K562 (cell line): ENCODE data around the gene RHOF. TPM values are rescaled to one million over a fixed set of nuclear protein-coding genes. Genes with fewer than 3 reads are reported as not detected.

ENCODE experiments used
- BRCA1 ChIP-seq, 2 experiments: fragments of 450-650 bp in 1 of 2; sonication (generic) in 1 of 2; formaldehyde crosslinking in 1 of 2; IDR thresholded peaks; 2 replicates each; pipeline versions ENCODE4 v1.5.0 to v1.6.1; 2017 to 2020; ENCODE audit warnings: mild to moderate bottlenecking in 1 of 2, missing genetic modification reagents in 1 of 2
- CBFA2T3 ChIP-seq: fragments of 450-650 bp; IDR thresholded peaks from 2 replicates; pipeline ENCODE4 v1.6.1; 2017
- CBX1 ChIP-seq: sonication (generic); IDR thresholded peaks from 2 replicates; pipeline ENCODE4 v1.6.1; 2016; ENCODE audit warnings: antibody characterized with exemption, low read depth, mild to moderate bottlenecking
- DIDO1 ChIP-seq: fragments of 450-650 bp; IDR thresholded peaks from 2 replicates; pipeline ENCODE4 v1.6.1; 2016; ENCODE audit warnings: low read depth, missing biosample characterization, missing genetic modification characterization
- JUND ChIP-seq, 2 experiments: IDR thresholded peaks; 2 replicates in 1 of 2; 3 replicates in 1 of 2; pipeline ENCODE4 v1.6.1; 2011; ENCODE audit warnings: borderline replicate concordance in 2 of 2, low read depth in 2 of 2, low read length in 2 of 2, improper control_type of control experiment in 1 of 2, missing biosample characterization in 1 of 2, missing genetic modification characterization in 1 of 2, missing genetic modification reagents in 1 of 2
- KHSRP ChIP-seq: fragments of 450-650 bp; IDR thresholded peaks from 2 replicates; pipeline ENCODE4 v1.6.1; 2017
- KLF16 ChIP-seq: IDR thresholded peaks from 2 replicates; pipeline ENCODE4 v1.6.1; 2016; ENCODE audit warnings: antibody characterized with exemption
- NFIX ChIP-seq: fragments of 250-450 bp; sonication (Bioruptor Pico); IDR thresholded peaks from 2 replicates; pipeline ENCODE4 v1.4.0; 2020; ENCODE audit warnings: low read depth, mild to moderate bottlenecking, moderate library complexity
- NR4A1 ChIP-seq, 2 experiments: fragments of 250-450 bp in 1 of 2; fragments of 450-650 bp in 1 of 2; sonication (Bioruptor Pico) in 1 of 2; IDR thresholded peaks; 2 replicates each; pipeline versions ENCODE4 v1.4.0 to v1.6.1; 2016 to 2020; ENCODE audit warnings: mild to moderate bottlenecking in 2 of 2, missing compliant biosample characterization in 1 of 2, missing genetic modification characterization in 1 of 2, moderate library complexity in 1 of 2
- PPARD ChIP-seq: fragments of 250-450 bp; sonication (Bioruptor Pico); IDR thresholded peaks from 2 replicates; pipeline ENCODE4 v1.8.0; 2022; ENCODE audit warnings: inconsistent platforms, mild to moderate bottlenecking, moderate library complexity
- RBFOX2 ChIP-seq: fragments of 200-400 bp; formaldehyde crosslinking; IDR thresholded peaks from 2 replicates; pipeline ENCODE4 v1.6.1; 2017; ENCODE audit warnings: low read depth, mild to moderate bottlenecking, low read length, moderate library complexity
- SAP30 ChIP-seq: fragments of 200-600 bp; sonication (generic); IDR thresholded peaks from 2 replicates; pipeline ENCODE4 v1.6.1; 2012; ENCODE audit warnings: borderline replicate concordance, low read depth, mild to moderate bottlenecking, moderate library complexity, low read length, control low read depth, inconsistent platforms; ENCODE audit not compliant: insufficient read depth, poor library complexity, severe bottlenecking
- TAF1 ChIP-seq: IDR thresholded peaks from 2 replicates; pipeline ENCODE4 v1.6.1; 2011; ENCODE audit warnings: mild to moderate bottlenecking, low read length, moderate library complexity; ENCODE audit not compliant: insufficient read depth, control insufficient read depth, severe bottlenecking; ENCODE audit errors: extremely low read depth
- TAF7 ChIP-seq: fragments of 450-650 bp; IDR thresholded peaks from 2 replicates; pipeline ENCODE4 v1.6.1; 2016; ENCODE audit warnings: missing genetic modification characterization, missing compliant biosample characterization
- TCF7L2 ChIP-seq: fragments of 150-350 bp; IDR thresholded peaks from 2 replicates; pipeline ENCODE4 v1.6.1; 2016; ENCODE audit warnings: low read depth, mild to moderate bottlenecking, low read length, moderate library complexity
- TOE1 ChIP-seq, 2 experiments: fragments of 450-650 bp in 1 of 2; sonication (generic) in 1 of 2; formaldehyde crosslinking in 1 of 2; IDR thresholded peaks; 2 replicates each; pipeline versions ENCODE4 v1.7.1 to v1.8.0; 2016 to 2022; ENCODE audit warnings: borderline replicate concordance in 2 of 2, mild to moderate bottlenecking in 2 of 2, antibody characterized with exemption in 1 of 2, inconsistent platforms in 1 of 2, low read depth in 1 of 2, missing genetic modification reagents in 1 of 2, moderate library complexity in 1 of 2
- ZBTB7A ChIP-seq: IDR thresholded peaks from 2 replicates; pipeline ENCODE4 v1.6.1; 2011; ENCODE audit warnings: low read depth, mild to moderate bottlenecking, low read length, moderate library complexity, borderline replicate concordance; ENCODE audit not compliant: control insufficient read depth
- ZNF41 ChIP-seq: fragments of 250-450 bp; sonication (Bioruptor Pico); conservative IDR thresholded peaks from 2 replicates; pipeline ENCODE4 v1.4.0; 2020; ENCODE audit warnings: mild to moderate bottlenecking
- polyA plus RNA-seq, 8 experiments: library from polyadenylated mRNA; depleted of rRNA in 4 of 8; stranded (reverse) in 5 of 8; unstranded in 3 of 8; fragments of >200 nt; fragmentation: Nextera tagmentation in 2 of 8; fragmentation: Illumina TruSeq in 1 of 8; extraction: Ambion mirVana in 2 of 8; extraction: Trizol in 1 of 8; gene quantifications; 2 replicates each; pipeline versions ENCODE4 v1.2.1 to v1.2.3, GENCODE V29; 2011 to 2014; ENCODE audit warnings: inconsistent platforms in 1 of 8, missing spikeins in 1 of 8
- total RNA-seq, 7 experiments: library from RNA; depleted of rRNA in 6 of 7; stranded (reverse); fragments of >200 nt in 6 of 7; fragmentation: Illumina TruSeq in 2 of 7; extraction: Trizol in 2 of 7; gene quantifications; 2 replicates each; pipeline versions ENCODE4 v1.2.1 to v1.2.3, GENCODE V29; 2011 to 2021; ENCODE audit warnings: low replicate concordance in 1 of 7
- TF ChIP-seq, protein P1 (sequence below): sonication (generic); formaldehyde crosslinking; IDR thresholded peaks from 2 replicates; pipeline ENCODE4 v1.5.0; 2020; ENCODE audit warnings: missing genetic modification reagents
- TF ChIP-seq, protein P2 (sequence below): sonication (generic); formaldehyde crosslinking; IDR thresholded peaks from 2 replicates; pipeline ENCODE4 v1.8.1; 2022; ENCODE audit warnings: missing genetic modification reagents
- TF ChIP-seq, protein P3 (sequence below): IDR thresholded peaks from 2 replicates; pipeline ENCODE4 v1.6.1; 2016; ENCODE audit warnings: missing genetic modification characterization, missing compliant biosample characterization

Gene RHOF
- total and polyA plus RNA-seq, 9 of the 15 experiments (the other 6 are each of a cell fraction or from before 2014, with no cell fraction given), result 0.13 to 10.1 (median 4.0) TPM

DNA sequence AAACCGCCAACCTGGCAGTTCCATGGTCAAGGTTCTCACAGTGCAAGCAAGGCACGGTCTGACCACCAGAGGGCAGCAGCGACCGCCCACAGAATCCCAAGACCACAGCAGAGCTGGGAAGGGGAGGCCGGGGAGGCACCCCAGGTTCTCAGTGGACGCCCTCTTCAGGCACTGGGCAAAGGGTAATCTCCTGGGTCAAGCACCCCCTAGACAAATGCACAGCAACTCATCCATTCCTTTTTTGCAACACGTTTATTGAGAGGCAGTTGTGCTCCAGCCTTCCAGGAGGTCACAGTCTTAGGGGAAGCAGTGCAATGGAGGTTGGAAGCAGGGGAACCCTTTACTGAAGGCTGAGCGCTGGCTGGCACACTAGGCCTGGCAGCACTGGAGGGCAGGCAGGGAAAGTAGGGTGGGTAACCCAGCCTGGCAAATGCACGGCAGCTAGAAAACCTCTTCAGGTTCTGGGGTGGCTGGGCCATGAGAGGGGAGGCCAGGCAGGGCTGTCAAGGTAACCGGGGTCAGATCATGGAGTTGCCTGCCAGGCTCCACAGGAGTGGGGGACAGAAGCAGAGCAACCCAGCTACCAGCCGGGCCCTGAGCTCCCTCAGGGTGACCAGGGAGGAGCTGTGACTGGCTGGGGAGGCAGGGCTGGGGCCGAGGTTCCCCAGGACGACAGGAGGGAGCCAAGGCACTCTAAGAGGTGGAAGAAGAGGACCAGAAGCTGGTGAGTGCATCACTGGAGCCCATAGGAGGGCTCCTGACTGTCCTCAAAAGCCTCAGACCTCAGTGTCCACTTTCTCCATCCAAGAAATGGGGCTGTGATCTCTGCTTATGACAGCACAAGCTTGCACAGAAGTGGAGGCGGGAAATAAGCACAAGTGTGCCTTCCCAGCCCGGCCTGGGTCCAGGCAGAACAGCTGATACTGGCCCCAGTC lies 1.8 kb upstream of the RHOF start (continued):
- TF ChIP-seq DIDO1 (no peak), JUND (IDR thresholded peaks at IDR 0.05; ENCODE audit: borderline replicate concordance, low read depth, low read length) (0 out of 2 replicates have a peak, but pooled peaks have one; percentile 51), JUND (tag; IDR thresholded peaks at IDR 0.05; ENCODE audit: borderline replicate concordance, low read depth, low read length) (no peak; the same call in 2 of the 3 replicates), KHSRP (no peak), TOE1 (IDR thresholded peaks at IDR 0.05; ENCODE audit: borderline replicate concordance) (no peak), TOE1 (CRISPR knock-in tag; IDR thresholded peaks at IDR 0.05; ENCODE audit: borderline replicate concordance, low read depth) (no peak), ZNF41 (CRISPR knock-in tag) (no peak), TCF7L2 (no peak), NR4A1 (CRISPR knock-in tag; IDR thresholded peaks at IDR 0.05) (no peak), NR4A1 (tag; IDR thresholded peaks at IDR 0.05) (no peak), TAF7 (tag) (no peak), KLF16 (peak; percentile 50; the same call in 1 of the 2 replicates), TAF1 (peak; percentile 19), RBFOX2 (peak; percentile 46; the same call in 1 of the 2 replicates), BRCA1 (IDR thresholded peaks at IDR 0.05) (no peak), BRCA1 (CRISPR knock-in tag; IDR thresholded peaks at IDR 0.05) (no peak), CBX1 (0 out of 2 replicates have a peak, but pooled peaks have one; percentile 29), NFIX (no peak), PPARD (CRISPR knock-in tag) (no peak), CBFA2T3 (no peak), SAP30 (no peak), ZBTB7A (peak; percentile 50; the same call in 1 of the 2 replicates)
- TF ChIP-seq, protein P1, sequence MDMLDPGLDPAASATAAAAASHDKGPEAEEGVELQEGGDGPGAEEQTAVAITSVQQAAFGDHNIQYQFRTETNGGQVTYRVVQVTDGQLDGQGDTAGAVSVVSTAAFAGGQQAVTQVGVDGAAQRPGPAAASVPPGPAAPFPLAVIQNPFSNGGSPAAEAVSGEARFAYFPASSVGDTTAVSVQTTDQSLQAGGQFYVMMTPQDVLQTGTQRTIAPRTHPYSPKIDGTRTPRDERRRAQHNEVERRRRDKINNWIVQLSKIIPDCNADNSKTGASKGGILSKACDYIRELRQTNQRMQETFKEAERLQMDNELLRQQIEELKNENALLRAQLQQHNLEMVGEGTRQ, result no peak
- TF ChIP-seq, protein P2, sequence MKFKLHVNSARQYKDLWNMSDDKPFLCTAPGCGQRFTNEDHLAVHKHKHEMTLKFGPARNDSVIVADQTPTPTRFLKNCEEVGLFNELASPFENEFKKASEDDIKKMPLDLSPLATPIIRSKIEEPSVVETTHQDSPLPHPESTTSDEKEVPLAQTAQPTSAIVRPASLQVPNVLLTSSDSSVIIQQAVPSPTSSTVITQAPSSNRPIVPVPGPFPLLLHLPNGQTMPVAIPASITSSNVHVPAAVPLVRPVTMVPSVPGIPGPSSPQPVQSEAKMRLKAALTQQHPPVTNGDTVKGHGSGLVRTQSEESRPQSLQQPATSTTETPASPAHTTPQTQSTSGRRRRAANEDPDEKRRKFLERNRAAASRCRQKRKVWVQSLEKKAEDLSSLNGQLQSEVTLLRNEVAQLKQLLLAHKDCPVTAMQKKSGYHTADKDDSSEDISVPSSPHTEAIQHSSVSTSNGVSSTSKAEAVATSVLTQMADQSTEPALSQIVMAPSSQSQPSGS (CRISPR knock-in tag), result no peak
- TF ChIP-seq, protein P3, sequence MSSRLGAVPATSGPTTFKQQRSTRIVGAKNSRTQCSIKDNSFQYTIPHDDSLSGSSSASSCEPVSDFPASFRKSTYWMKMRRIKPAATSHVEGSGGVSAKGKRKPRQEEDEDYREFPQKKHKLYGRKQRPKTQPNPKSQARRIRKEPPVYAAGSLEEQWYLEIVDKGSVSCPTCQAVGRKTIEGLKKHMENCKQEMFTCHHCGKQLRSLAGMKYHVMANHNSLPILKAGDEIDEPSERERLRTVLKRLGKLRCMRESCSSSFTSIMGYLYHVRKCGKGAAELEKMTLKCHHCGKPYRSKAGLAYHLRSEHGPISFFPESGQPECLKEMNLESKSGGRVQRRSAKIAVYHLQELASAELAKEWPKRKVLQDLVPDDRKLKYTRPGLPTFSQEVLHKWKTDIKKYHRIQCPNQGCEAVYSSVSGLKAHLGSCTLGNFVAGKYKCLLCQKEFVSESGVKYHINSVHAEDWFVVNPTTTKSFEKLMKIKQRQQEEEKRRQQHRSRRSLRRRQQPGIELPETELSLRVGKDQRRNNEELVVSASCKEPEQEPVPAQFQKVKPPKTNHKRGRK (tag), result no peak
